Measurements from ENCODE around the gene NAT8L. TPM values are rescaled to one million over a fixed set of nuclear protein-coding genes. Genes with fewer than 3 reads are reported as not detected.
A peak's percentile ranks its signal among the peaks of the same experiment; 100 is the strongest.

The NAT8L gene
- total RNA-seq, 1 donor = 0.09 TPM

DNA sequence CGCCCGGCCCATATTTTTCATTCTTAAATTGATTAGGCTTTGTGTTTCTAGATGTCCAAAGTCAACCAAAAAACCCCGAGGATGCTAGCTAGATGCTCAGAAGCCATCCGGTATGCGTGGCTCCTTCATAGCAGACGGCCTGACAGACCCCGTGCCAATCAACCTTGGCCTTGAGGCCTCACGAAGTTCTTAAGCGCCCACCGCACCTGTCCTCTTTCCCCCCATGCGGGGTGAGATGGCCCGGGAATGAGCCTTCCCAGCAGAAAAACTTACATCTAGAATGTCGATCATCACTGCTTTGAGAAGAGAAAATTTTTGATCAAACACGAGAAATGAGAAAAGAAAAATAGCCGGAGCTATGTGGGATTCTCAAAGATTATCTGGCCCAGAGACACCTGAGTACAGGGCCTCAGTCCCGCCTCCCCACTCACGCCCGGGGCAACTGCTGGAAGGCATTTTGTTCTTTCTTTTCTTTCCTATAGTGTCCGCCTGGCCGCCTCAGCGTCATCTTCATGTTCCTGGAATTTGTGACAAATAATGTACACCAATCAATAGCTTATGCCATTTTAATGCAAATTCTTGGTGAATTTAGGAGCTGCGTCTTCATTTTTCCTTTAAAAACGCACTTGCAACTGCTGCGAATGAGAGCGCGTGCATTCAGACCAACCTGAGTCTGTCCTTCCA is 1.6 kb upstream of the NAT8L start:
- no peak for DNase-seq (ENCODE audit: low read depth)
- TF ChIP-seq, protein P1, sequence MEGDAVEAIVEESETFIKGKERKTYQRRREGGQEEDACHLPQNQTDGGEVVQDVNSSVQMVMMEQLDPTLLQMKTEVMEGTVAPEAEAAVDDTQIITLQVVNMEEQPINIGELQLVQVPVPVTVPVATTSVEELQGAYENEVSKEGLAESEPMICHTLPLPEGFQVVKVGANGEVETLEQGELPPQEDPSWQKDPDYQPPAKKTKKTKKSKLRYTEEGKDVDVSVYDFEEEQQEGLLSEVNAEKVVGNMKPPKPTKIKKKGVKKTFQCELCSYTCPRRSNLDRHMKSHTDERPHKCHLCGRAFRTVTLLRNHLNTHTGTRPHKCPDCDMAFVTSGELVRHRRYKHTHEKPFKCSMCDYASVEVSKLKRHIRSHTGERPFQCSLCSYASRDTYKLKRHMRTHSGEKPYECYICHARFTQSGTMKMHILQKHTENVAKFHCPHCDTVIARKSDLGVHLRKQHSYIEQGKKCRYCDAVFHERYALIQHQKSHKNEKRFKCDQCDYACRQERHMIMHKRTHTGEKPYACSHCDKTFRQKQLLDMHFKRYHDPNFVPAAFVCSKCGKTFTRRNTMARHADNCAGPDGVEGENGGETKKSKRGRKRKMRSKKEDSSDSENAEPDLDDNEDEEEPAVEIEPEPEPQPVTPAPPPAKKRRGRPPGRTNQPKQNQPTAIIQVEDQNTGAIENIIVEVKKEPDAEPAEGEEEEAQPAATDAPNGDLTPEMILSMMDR (IDR thresholded peaks at IDR 0.05; ENCODE audit: insufficient read depth, low read length) = no peak
- H3K4me3 ChIP-seq (ENCODE audit: low read depth, low read length) = no peak overlapping the region

DNA sequence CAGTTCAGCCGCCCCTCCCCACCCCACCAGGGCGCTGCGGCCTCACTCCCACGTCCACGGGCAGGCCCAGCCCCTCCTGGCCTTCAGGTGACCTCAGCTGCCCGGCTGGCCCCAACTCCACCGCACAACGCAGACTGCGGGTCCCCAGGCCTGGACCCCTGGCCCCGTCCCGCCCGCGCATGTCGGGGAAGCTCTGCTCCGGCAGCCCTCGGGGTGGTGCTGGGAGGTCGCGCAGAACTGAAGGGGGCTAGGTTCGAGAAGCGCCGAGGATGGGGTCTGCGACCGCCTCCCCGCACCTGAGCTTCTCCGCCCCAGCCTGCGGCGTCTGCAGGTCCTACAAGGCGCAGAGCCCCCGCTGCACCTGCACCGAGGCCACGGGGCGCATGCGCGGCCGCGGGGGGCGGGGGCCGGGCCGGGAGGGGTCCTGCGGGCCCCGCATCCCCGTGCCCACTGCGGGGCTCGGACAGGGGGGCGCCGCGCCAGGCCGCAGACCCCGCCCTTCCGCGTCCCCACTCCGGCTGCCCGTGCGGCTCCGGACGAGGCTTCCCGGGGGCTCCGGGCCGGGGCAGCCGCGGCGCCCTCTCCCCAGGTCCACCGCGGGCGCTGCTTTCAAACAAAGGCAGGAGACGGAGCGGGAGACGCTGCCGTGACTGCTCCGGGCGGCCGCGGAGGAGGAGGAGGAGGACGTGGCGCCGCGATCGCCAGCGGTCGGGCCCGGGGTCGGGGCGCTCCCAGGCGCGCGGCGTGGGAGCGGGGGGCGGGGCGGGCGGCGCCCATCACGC is 672 bp upstream of the NAT8L start:
- TF ChIP-seq, protein P1 (IDR thresholded peaks at IDR 0.05; ENCODE audit: insufficient read depth, low read length) = no peak
- H3K4me3 ChIP-seq (ENCODE audit: low read depth, low read length) = peak overlapping the region; percentile 44
- no peak for DNase-seq (ENCODE audit: low read depth)

DNA sequence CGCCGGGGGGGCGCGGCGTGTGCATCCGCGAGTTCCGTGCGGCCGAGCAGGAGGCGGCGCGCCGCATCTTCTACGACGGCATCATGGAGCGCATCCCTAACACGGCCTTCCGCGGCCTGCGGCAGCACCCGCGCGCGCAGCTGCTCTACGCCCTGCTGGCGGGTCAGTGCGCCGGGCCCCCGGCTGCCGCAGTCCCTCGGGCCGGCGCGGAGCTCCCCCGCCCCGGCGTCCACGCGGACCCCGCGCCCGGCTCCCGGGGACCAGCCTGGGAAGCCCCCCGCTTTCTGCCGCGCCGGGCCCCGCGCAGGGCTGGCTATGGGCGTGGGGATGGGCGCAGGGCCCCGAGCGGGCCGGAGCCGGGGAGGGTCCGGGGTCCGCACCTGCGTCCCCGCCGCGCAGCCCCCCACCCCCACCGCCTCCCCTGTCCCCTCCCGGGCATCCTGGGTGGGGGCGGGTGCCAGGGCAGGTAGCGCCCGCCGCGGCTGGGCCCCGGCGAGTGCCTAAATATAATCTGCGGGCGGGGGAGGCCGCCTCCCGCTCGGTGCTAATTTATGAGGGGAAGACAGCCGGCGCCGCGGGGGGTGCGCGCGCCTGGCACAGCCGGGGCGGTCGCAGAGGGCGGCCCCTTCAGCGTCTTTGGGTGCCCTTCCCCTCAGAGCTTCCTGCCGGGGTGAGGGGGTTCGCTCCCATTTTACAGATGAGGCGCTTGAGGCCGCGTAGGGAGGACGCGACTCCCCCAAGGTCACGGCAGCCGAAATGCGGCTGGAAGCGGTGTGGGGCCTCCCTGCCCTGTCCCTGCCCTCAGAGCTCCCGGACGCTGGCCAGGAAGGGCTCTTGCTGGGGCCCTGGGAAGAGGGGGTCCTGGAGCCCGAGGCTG is 837 bp downstream of the NAT8L start:
- H3K4me3 ChIP-seq (ENCODE audit: low read depth, low read length) = no peak overlapping the region
- TF ChIP-seq, protein P1 (IDR thresholded peaks at IDR 0.05; ENCODE audit: insufficient read depth, low read length) = no peak
- no peak for DNase-seq (ENCODE audit: low read depth)

DNA sequence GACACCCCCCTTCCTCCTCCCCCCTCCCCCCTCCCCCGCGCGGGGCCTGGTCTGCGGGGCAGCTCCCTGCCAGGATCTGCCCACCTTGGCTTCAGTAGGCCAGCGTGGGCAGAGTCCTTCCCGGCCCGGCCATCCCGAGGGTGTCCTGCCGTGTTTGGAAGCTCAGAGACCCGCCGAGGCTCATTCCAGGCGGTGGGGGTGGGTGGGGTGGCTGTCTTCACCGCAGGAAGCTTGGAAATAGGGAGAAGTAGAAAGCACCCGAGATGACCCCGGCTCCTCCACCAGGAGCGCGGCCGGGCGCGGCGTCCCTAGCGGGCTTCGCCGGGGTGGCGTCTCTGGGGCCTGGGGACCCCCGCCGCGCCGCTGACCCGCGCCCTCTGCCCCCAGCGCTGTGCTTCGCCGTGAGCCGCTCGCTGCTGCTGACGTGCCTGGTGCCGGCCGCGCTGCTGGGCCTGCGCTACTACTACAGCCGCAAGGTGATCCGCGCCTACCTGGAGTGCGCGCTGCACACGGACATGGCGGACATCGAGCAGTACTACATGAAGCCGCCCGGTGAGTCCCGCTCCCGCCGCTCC is 1.6 kb downstream of the NAT8L start:
- TF ChIP-seq, protein P1 (IDR thresholded peaks at IDR 0.05; ENCODE audit: insufficient read depth, low read length) = no peak
- no peak for DNase-seq (ENCODE audit: low read depth)

DNA sequence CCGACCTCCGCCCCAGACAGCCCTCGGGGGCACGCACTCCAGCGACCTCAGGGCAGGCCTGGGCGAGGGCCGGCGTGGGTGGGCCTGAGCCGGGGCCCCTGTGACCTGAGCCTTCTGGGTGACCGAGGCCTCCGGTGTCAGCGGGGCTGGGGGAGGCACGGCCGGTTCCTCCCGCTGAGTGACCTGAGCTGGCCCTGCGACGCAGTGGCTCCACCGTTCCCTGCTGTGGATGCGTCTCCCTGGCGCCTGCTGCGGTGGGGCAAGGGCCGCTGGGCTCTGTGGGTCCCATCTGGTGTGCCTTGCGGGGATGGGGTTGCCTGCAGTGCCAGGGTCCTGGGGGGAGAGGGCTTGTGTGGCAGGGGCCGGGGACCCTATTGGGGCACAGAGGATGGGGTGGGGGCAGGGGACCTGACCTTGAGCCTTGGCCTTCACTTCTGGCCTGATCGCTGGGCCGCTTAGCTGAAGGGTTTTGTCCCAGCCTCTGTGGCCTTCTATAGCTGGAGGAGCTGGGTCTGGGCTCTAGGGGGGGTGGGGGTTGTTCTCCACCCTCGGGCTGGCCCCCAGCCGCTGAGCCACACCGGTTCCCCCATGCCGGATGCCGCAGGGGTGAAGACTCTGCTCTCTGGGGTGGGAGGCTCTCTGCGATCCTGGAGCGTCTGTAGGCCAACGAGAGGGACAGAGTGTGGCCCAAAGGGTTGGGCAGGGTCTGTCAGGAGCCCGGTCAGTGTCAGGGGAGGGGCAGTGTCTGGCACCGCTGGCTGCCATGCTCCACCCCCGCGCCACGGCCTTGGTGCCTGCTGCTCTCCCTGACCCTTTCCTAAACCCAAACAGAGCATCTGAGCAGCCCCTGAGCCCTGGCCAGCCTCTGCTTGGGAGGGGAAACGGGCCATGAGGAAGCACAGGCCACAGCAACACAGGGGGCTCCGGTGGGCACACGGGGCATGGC is 2.3 kb downstream of the NAT8L start:
- TF ChIP-seq, protein P1 (IDR thresholded peaks at IDR 0.05; ENCODE audit: insufficient read depth, low read length) = no peak
- H3K4me3 ChIP-seq (ENCODE audit: low read depth, low read length) = no peak overlapping the region
- DNase-seq (ENCODE audit: low read depth) = no peak

More for the DNA sequence above, 1.6 kb downstream of the NAT8L start:
- no peak overlapping the region for H3K4me3 ChIP-seq (ENCODE audit: low read depth, low read length)

Measured in fibroblast of the aortic adventitia (primary cell).